ENCODE results near the gene RBM15B.

RBM15B gene

DNA sequence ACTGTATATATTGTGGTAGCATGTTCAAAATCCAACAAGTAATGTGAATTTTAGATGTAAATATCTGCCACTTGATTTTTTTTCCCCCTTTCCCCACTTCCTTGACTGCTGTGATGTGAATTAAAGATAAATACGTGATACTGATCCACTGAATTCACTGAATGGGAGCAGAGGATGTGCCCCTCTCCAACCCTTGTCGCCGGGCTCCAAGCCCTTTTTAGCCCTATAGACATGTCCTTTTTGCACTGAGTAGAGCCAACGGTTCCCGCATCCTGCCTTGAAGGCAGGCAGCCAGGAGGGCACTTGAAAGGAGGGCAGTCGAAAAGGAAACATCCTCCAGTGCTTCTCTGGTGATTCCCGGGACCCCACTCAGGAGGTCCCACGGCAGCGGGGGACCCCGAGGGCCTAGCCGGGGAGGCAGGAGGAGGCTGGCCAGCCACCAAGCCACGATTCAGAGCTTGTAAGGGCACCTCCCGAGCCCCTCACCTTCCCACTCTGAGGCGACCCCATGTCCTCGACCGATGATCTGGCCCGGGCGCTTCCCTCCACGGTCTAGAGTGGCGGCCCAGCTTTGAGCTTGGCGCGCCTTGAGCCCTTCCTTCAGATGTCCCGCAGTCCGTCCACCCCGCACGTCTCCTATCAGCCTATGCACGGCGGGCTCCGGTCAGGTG lies 6.9 kb upstream of the RBM15B start:
- Histone ChIP-seq H4K20me1 (ENCODE audit: insufficient read depth, low read length) (peaks cover 31% of the 10 kb centered on the region; the same call in 1 of the 2 replicates), H3K4me1 (ENCODE audit: insufficient read depth, low read length) (peaks cover 48% of the 10 kb centered on the region), H3K9ac (ENCODE audit: low read depth, low read length) (peak overlapping the region; percentile 96), H3K9me3 (ENCODE audit: insufficient read depth, low read length, severe bottlenecking) (no peaks in the 10 kb centered on the region), H3K4me2 (ENCODE audit: insufficient read depth, low read length) (peak overlapping the region; percentile 75), H3K27me3 (ENCODE audit: insufficient read depth, low read length, poor library complexity) (no peaks in the 10 kb centered on the region), H3K36me3 (ENCODE audit: insufficient read depth, low read length) (peaks cover 31% of the 10 kb centered on the region), H2AFZ (ENCODE audit: low read depth, low read length) (peak overlapping the region; percentile 92), H3K27ac (ENCODE audit: low read length) (peak overlapping the region; percentile 98), H3K79me2 (ENCODE audit: insufficient read depth, low read length) (peaks cover 55% of the 10 kb centered on the region), H3K4me3 (ENCODE audit: low read depth in 1 of 2, low read length in 2 of 2) (peak overlapping the region; percentile 81 to 94)
- DNase-seq = peak; percentile 55
- peak; percentile 12 for ATAC-seq (ENCODE audit: insufficient read depth, low read depth)
- no peak for TF ChIP-seq EZH2 (IDR thresholded peaks at IDR 0.05; ENCODE audit: borderline replicate concordance, low read depth, low read length, severe bottlenecking)
- TF ChIP-seq, protein P1, sequence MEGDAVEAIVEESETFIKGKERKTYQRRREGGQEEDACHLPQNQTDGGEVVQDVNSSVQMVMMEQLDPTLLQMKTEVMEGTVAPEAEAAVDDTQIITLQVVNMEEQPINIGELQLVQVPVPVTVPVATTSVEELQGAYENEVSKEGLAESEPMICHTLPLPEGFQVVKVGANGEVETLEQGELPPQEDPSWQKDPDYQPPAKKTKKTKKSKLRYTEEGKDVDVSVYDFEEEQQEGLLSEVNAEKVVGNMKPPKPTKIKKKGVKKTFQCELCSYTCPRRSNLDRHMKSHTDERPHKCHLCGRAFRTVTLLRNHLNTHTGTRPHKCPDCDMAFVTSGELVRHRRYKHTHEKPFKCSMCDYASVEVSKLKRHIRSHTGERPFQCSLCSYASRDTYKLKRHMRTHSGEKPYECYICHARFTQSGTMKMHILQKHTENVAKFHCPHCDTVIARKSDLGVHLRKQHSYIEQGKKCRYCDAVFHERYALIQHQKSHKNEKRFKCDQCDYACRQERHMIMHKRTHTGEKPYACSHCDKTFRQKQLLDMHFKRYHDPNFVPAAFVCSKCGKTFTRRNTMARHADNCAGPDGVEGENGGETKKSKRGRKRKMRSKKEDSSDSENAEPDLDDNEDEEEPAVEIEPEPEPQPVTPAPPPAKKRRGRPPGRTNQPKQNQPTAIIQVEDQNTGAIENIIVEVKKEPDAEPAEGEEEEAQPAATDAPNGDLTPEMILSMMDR (IDR thresholded peaks at IDR 0.05; ENCODE audit: borderline replicate concordance, extremely low read depth, low read length, poor library complexity, severe bottlenecking) = no peak

DNA sequence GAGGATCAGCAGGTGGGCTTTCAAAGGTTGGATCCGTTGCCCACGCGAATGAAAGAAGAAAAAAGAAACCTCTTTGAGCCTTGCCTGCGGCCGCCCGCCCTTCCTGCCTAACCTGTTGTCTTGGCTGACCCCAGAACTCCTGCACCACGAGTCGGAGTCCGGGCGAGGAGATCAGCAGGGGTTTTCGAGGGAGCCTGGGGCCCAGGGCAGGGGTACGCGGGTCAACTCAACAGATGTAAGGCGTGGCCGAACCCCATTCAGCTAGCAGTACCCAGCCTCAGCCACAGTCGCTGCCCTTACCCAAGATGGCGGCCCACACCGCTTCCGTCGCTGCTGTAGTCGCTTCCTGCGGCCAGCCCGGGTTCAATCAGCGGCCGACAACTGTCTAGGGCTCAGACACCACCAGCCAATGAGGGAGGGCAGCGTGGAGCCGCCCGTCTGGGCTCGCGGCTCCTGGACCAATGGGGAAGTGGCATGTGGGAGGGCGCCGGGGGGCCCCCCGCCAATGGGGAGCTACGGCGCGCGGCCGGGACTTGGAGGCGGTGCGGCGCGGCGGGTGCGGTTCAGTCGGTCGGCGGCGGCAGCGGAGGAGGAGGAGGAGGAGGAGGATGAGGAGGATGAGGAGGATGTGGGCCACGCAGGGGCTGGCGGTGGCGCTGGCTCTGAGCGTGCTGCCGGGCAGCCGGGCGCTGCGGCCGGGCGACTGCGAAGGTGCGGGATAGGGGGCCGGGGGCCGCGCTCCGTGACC lies 6.2 kb upstream of the RBM15B start, which contains the start of gene MANF:
Gene MANF (plus strand): TSS at position 566 of the 748 bp plus-strand sequence. CDS start 52 bp downstream, at position 618.
- peak; percentile 99 for DNase-seq
- no peak for TF ChIP-seq EZH2 (IDR thresholded peaks at IDR 0.05; ENCODE audit: borderline replicate concordance, low read depth, low read length, severe bottlenecking)
- TF ChIP-seq, protein P1 (IDR thresholded peaks at IDR 0.05; ENCODE audit: borderline replicate concordance, extremely low read depth, low read length, poor library complexity, severe bottlenecking) = no peak
- Histone ChIP-seq H3K4me2 (ENCODE audit: insufficient read depth, low read length) (peak within 1 kb of the TSS; percentile 92), H4K20me1 (ENCODE audit: insufficient read depth, low read length) (peaks cover 36% of the 10 kb centered on the region; the same call in 1 of the 2 replicates), H3K27ac (ENCODE audit: low read length) (peak within 1 kb of the TSS; percentile 98), H3K9me3 (ENCODE audit: insufficient read depth, low read length, severe bottlenecking) (no peaks in the 10 kb centered on the region), H3K79me2 (ENCODE audit: insufficient read depth, low read length) (peaks cover 60% of the 10 kb centered on the region), H3K36me3 (ENCODE audit: insufficient read depth, low read length) (peaks cover 37% of the 10 kb centered on the region), H3K9ac (ENCODE audit: low read depth, low read length) (peak within 1 kb of the TSS; percentile 96), H3K27me3 (ENCODE audit: insufficient read depth, low read length, poor library complexity) (no peaks in the 10 kb centered on the region), H3K4me3 (ENCODE audit: low read depth in 1 of 2, low read length in 2 of 2) (peak within 1 kb of the TSS; percentile 81 to 94), H2AFZ (ENCODE audit: low read depth, low read length) (peak within 1 kb of the TSS; percentile 92), H3K4me1 (ENCODE audit: insufficient read depth, low read length) (peaks cover 55% of the 10 kb centered on the region)
- ATAC-seq (ENCODE audit: insufficient read depth, low read depth) = peak; percentile 94

- peaks cover 44% of the 10 kb centered on the region for H3K36me3 ChIP-seq (ENCODE audit: insufficient read depth, low read length)
- peaks cover 63% of the 10 kb centered on the region for H3K4me1 ChIP-seq (ENCODE audit: insufficient read depth, low read length)
- TF ChIP-seq, protein P1 (IDR thresholded peaks at IDR 0.05; ENCODE audit: borderline replicate concordance, extremely low read depth, low read length, poor library complexity, severe bottlenecking) = peak; percentile 9
- no peak for TF ChIP-seq EZH2 (IDR thresholded peaks at IDR 0.05; ENCODE audit: borderline replicate concordance, low read depth, low read length, severe bottlenecking)
- DNase-seq (no peak), ATAC-seq (ENCODE audit: insufficient read depth, low read depth) (no peak)
- H3K9me3 ChIP-seq (ENCODE audit: insufficient read depth, low read length, severe bottlenecking) = no peaks in the 10 kb centered on the region
- no peaks in the 10 kb centered on the region for H3K27me3 ChIP-seq (ENCODE audit: insufficient read depth, low read length, poor library complexity)
- peak overlapping the region; percentile 64 for H2AFZ ChIP-seq (ENCODE audit: low read depth, low read length)
- H3K9ac ChIP-seq (ENCODE audit: low read depth, low read length) = peak overlapping the region; percentile 96
- peak overlapping the region; percentile 92 for H3K4me2 ChIP-seq (ENCODE audit: insufficient read depth, low read length)
- peaks cover 67% of the 10 kb centered on the region for H3K79me2 ChIP-seq (ENCODE audit: insufficient read depth, low read length)
- peaks cover 39% of the 10 kb centered on the region; the same call in 1 of the 2 replicates for H4K20me1 ChIP-seq (ENCODE audit: insufficient read depth, low read length)
- H3K4me3 ChIP-seq (ENCODE audit: low read depth in 1 of 2, low read length in 2 of 2) = peak overlapping the region; percentile 58 to 94
- peak overlapping the region; percentile 84 for H3K27ac ChIP-seq (ENCODE audit: low read length)
These were observed 5.4 kb upstream of the RBM15B start for GRCh38 chr3:51385621-51386091.
